ENCODE data around the gene CLEC5A.

GRCh38 chr7:141906285-141906684 is 40.5 kb downstream of the CLEC5A start:
- TF ChIP-seq CTCF (IDR thresholded peaks at IDR 0.05) (no peak), POLR2AphosphoS5 (IDR thresholded peaks at IDR 0.05) (no peak), POLR2A (IDR thresholded peaks at IDR 0.05) (no peak)
